OCI-LY1 (cell line): ENCODE measurements around the gene MAP2.

Experiments
- CTCF ChIP-seq: fragments of 200-600 bp; sonication (generic), shearing (Covaris generic); IDR thresholded peaks from 2 replicates; pipeline ENCODE4 v1.5.1; 2017; ENCODE audit warnings: mild to moderate bottlenecking, antibody characterized with exemption, low read length, moderate library complexity, mixed read lengths
- EZH2 ChIP-seq: fragments of 200-600 bp; sonication (generic), shearing (Covaris generic); IDR thresholded peaks from 2 replicates; pipeline ENCODE4 v1.8.0; 2017; ENCODE audit warnings: borderline replicate concordance, mixed run types, mild to moderate bottlenecking, antibody characterized with exemption, low read length, moderate library complexity, mixed read lengths

GRCh38 chr2:209381091-209381490, 42.8 kb upstream of the MAP2 start:
- TF ChIP-seq EZH2 (no peak), CTCF (no peak)
